Ishikawa (cell line): ENCODE data around the gene KCNQ4.

Experiments used
- CEBPB ChIP-seq: IDR thresholded peaks from 2 replicates; pipeline ENCODE4 v1.6.1; 2012
- CREB1 ChIP-seq: IDR thresholded peaks from 2 replicates; pipeline ENCODE4 v1.6.1; 2012; ENCODE audit warnings: low read depth
- EGR1 ChIP-seq: IDR thresholded peaks from 2 replicates; pipeline ENCODE4 v1.6.1; 2012
- EP300 ChIP-seq: IDR thresholded peaks from 2 replicates; pipeline ENCODE4 v1.6.1; 2012; ENCODE audit warnings: borderline replicate concordance
- FOXM1 ChIP-seq: IDR thresholded peaks from 2 replicates; pipeline ENCODE4 v1.6.1; 2012; ENCODE audit warnings: low read depth, borderline replicate concordance
- NFIC ChIP-seq: IDR thresholded peaks from 2 replicates; pipeline ENCODE4 v1.6.1; 2012
- RAD21 ChIP-seq: IDR thresholded peaks from 2 replicates; pipeline ENCODE4 v1.6.1; 2012; ENCODE audit warnings: low read depth
- REST ChIP-seq: IDR thresholded peaks from 2 replicates; pipeline ENCODE4 v1.6.1; 2012; ENCODE audit warnings: low read depth, mild to moderate bottlenecking
- TAF1 ChIP-seq: IDR thresholded peaks from 2 replicates; pipeline ENCODE4 v1.6.1; 2012; ENCODE audit warnings: low read depth, mild to moderate bottlenecking
- TCF12 ChIP-seq: IDR thresholded peaks from 2 replicates; pipeline ENCODE4 v1.6.1; 2012; ENCODE audit warnings: low read depth
- TEAD4 ChIP-seq: IDR thresholded peaks from 2 replicates; pipeline ENCODE4 v1.6.1; 2012
- YY1 ChIP-seq: IDR thresholded peaks from 2 replicates; pipeline ENCODE4 v1.6.1; 2012; ENCODE audit warnings: low read depth
- ZBTB7A ChIP-seq: IDR thresholded peaks from 2 replicates; pipeline ENCODE4 v1.6.1; 2012; ENCODE audit warnings: low read depth
- TF ChIP-seq, protein P1 (sequence below): IDR thresholded peaks from 2 replicates; pipeline ENCODE4 v1.6.1; 2012
- TF ChIP-seq, protein P2 (sequence below): IDR thresholded peaks from 2 replicates; pipeline ENCODE4 v1.6.1; 2012

KCNQ4 gene

GRCh38 chr1:40806731-40807695, 23.4 kb downstream of the KCNQ4 start:
- TF ChIP-seq FOXM1 (no peak), ZBTB7A (no peak), TCF12 (no peak), NFIC (no peak)
- TF ChIP-seq, protein P1, sequence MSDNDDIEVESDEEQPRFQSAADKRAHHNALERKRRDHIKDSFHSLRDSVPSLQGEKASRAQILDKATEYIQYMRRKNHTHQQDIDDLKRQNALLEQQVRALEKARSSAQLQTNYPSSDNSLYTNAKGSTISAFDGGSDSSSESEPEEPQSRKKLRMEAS, result no peak

DNA sequence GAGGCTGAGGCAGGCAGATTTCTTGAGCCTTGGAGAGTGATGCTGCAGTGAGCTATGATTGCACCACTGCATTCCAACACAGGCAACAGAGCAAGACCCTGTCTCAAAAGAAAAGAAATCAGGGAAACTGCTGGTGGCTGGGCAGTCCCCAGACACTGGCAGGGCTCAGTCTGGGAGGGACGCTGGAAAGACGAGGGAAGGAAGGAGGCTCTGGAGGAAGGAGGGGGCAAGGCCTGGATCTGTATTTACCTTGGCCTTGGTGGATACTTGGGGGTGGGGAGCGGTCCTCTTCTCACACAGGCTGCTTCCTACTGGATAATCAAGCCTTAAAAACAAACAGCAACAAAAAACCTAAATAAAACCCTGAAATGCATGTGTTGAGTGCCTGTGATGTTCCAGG, 24.4 kb downstream of the KCNQ4 start:
- TF ChIP-seq EGR1 (no peak), TCF12 (no peak), NFIC (no peak), TEAD4 (no peak), ZBTB7A (no peak), REST (no peak), YY1 (no peak), CREB1 (no peak)
- TF ChIP-seq, protein P2, sequence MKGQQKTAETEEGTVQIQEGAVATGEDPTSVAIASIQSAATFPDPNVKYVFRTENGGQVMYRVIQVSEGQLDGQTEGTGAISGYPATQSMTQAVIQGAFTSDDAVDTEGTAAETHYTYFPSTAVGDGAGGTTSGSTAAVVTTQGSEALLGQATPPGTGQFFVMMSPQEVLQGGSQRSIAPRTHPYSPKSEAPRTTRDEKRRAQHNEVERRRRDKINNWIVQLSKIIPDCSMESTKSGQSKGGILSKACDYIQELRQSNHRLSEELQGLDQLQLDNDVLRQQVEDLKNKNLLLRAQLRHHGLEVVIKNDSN, result no peak
- TF ChIP-seq, protein P1, result no peak

DNA sequence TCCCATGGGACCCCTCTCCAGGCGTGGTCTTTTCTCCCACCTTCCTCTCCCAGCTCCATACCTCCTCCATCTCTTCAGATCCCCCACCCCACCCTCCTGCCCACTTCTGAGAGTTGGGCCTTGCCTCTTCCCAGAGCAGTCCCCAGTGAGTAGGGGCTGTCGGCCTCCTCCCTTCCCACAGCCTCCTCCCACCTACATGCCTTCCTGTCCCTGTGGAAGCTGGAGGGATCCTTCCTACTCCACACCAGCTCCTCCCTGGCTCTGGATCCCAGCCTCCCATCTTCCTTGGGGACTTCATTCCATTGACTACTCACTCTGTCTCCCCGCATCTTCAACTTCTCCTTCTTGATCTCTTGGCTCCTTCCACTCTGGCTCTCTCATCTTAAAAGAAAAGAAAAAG, 24.9 kb downstream of the KCNQ4 start:
- TF ChIP-seq, protein P2, result no peak
- TF ChIP-seq, protein P1, result no peak
- TF ChIP-seq TAF1, result no peak
- TF ChIP-seq CREB1, result no peak
- TF ChIP-seq EP300, result no peak
- no peak for TF ChIP-seq YY1
- TF ChIP-seq CEBPB, result no peak
- TF ChIP-seq TEAD4, result no peak
- no peak for TF ChIP-seq FOXM1
- TF ChIP-seq REST, result no peak
- no peak for TF ChIP-seq NFIC
- no peak for TF ChIP-seq EGR1
- no peak for TF ChIP-seq RAD21
- no peak for TF ChIP-seq ZBTB7A
- TF ChIP-seq TCF12, result no peak

- TF ChIP-seq ZBTB7A (no peak), FOXM1 (no peak), EP300 (no peak), YY1 (no peak), CREB1 (no peak)
- TF ChIP-seq, protein P1, result no peak
- TF ChIP-seq, protein P2, result no peak
Measured at GRCh38 chr1:40808909-40809308, 25.3 kb downstream of the KCNQ4 start.

DNA sequence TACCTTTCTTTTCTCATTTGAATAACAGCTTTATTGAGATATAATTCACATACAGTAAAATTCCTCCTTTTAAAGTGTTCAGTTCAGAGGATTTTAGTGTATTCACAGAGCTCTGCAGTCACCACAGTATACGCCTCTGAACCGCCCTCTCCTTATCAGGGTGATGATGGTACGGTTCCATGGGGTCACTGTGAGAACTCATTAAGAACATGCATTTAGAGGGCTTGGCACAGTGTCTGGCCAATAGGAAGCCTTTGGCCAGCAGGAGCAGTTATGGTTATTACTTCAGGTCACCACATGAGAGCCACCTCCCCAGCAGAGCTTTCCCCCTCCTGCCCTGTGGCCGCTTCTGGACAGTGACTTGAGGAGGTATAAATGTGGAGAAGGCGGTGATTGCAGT, 27.3 kb downstream of the KCNQ4 start:
- no peak for TF ChIP-seq NFIC
- no peak for TF ChIP-seq YY1
- no peak for TF ChIP-seq CREB1
- TF ChIP-seq, protein P1, result no peak
- no peak for TF ChIP-seq TCF12
- TF ChIP-seq EP300, result no peak
- TF ChIP-seq, protein P2, result no peak
- no peak for TF ChIP-seq REST
- no peak for TF ChIP-seq RAD21
- no peak for TF ChIP-seq CEBPB
- TF ChIP-seq TAF1, result no peak
- no peak for TF ChIP-seq EGR1
- no peak for TF ChIP-seq TEAD4
- no peak for TF ChIP-seq FOXM1
- TF ChIP-seq ZBTB7A, result no peak
